KG1 (cell line): ENCODE results near the gene CNNM1.

ENCODE experiments used
- DNase-seq: peaks from one replicate; lab custom pipeline; 2025; lab: John Stamatoyannopoulos, UW

The CNNM1 gene

DNA sequence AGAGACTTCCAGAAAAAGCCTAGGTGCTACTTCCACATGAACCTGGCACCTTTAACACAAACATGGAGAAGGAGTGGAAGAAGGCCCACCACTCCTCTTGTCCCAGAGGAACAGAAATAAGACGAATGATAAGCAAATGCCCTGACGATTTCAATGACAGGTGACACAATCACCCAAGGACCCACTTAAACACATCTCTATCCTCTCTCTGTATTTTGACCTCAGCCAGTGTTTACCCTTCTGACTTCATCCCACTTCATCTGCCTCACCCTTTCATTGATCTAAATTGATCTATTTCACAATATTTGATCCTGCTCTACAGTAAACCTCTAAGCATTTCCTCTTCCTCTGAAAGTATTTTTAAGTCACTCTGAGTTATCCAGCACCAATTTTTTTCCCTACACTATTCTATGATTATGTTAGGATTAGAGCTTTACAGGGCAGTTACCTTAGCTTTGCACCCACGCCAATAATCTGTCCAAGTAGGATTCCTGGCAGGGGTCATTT lies 92.1 kb downstream of the CNNM1 start:
- no peak for DNase-seq

DNA sequence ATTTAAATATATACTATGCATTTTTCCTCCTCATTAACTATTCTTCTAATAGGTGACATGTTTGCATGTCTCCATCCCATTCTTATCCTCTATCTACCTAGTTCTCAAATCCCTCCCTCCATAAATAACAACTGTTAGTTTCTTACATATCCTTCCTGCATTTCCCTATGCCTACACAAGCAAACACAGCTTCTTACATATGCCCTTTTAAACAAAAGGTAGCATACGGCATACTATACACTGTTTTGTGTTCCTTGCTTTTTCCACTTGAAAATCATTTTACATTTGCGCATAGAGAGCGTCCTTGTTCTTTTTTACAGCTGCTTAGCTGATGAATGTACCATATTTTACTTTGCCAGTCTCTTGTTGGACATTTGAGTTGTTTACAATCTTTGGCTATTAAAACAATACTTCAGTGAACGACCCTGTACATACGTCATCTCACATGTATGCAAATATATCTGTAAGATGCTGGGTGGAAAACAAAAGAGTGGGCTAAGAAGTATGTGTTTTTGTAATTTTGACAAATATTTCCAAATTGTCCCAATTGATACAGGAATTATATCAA lies 93.5 kb downstream of the CNNM1 start:
- no peak for DNase-seq

DNA sequence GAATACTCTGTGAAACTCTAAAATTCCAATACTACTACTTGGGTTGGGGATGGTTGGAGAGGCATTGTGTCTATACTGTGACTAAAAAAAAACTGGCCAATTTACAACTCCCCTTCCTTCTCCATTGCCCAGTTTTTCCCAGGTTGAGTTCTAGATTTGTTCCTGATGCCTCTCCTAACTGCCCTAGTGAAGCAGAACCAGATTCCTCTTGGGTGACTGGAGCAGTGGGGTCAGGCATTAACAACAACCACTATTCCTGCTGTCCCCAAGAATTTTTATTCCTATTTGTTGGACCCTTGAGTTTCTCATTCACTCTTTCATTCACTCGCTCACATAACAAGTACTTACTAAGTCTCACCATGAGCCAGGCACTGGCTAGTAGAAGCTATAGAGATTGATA lies 95.5 kb downstream of the CNNM1 start:
- no peak for DNase-seq

DNA sequence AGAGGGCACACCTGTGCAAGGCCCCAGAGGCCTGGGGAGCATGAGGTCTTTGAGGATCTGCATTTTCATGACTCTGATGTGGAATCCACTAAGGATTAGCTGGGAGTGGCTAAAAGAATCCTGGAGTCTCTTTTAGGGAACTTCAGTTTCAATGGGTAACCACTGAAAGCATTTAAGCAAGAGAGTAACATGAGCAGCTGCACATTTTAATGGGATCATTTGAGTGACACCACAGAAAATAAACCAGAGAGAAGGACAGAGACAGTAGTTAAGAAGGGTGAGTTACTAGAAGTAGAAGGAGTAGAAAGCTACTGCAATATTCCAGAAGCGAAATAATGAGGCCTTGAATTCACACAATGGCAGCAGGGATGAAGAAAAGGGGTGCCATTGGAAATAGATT lies 96.0 kb downstream of the CNNM1 start:
- no peak for DNase-seq

DNA sequence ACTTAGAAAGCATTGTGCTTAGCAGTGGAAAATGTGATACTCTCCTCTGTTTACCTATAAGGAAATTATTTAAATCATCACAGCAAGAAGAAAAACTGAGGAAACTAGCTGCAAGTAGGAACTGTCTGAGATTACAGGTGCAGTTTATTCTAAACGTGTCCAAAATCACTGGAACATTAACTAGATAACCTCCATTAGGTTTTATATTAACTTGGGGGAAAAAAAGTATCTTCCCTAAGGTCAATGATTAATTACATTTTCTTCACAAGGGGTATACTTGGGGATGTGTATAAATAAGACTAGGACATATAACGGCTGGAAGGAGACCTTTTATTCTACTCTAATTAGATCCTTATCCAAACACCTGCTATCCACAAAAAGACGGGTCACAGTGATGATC lies 97.5 kb downstream of the CNNM1 start:
- no peak for DNase-seq

DNA sequence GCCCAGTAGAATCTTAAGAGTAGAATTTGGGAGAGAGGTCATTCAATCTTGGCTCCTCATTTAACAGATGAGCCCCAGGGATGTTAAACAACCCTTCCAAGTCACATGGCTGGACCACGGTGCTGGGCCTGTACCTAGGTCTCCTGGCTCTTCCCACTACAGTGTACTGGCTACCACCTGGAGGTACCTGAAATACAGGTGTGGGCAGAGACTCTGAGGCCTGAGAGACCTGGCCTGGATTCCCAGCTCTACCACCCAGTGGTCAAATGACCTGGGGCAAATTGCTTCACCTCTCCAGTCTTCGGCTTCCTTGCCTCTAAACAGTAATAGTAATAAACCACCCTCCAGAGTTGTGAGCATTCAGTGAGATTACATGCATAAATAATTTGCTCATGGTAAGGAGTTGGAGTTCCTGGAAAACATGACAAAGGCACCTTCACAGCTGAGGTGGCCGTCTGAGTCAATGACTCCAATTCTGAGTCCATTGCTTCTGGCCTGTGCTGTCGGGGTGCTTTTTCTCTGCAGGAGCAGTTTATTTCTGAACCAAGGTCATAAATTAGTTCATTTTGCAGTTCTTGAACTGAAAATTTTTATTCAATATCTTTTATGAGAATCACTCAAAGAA lies 98.5 kb downstream of the CNNM1 start:
- DNase-seq = no peak

DNA sequence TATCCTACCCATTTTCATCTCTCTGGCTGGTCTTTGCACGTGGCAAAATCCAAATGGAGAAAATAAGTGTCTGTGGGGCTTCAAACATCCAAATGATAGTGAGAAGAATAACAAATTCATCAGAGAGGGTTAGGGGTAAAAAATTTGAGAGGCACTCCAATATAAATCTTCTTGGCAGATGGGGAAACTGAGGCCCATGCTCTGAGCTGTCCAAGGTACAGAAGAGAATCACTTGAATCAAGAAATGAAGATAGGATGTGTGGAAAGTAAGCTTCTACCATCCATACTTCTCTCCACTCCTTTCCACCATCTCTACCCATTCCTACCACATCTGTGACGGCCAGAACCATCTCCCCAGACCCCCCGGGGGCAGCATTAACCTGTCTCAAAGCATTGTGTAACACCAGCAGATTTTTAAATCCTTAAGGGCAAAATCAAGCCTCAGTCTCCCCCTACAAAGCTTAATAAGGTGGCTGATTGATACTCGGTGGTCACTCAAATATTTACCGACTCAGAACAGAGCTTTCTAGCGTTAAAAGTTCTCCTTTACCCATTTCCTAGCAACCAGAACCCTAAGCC lies 100.5 kb downstream of the CNNM1 start:
- DNase-seq = no peak

DNA sequence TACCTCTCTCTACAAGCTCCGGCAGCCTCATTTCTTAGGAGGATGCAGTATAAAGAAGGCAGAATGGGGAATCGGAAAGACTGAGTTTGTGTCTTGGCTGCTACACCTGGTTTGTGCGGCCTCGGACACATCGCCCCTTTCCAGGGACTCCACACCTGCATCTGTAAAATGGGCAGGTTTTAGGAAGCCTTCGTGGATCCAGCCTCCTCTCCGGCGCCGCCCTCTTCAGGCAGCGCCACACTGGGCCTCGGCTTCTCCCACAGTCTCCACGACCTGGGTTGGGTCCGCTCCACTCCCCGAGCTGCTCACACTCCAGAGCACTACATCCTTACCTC lies 100.9 kb downstream of the CNNM1 start:
- no peak for DNase-seq

DNA sequence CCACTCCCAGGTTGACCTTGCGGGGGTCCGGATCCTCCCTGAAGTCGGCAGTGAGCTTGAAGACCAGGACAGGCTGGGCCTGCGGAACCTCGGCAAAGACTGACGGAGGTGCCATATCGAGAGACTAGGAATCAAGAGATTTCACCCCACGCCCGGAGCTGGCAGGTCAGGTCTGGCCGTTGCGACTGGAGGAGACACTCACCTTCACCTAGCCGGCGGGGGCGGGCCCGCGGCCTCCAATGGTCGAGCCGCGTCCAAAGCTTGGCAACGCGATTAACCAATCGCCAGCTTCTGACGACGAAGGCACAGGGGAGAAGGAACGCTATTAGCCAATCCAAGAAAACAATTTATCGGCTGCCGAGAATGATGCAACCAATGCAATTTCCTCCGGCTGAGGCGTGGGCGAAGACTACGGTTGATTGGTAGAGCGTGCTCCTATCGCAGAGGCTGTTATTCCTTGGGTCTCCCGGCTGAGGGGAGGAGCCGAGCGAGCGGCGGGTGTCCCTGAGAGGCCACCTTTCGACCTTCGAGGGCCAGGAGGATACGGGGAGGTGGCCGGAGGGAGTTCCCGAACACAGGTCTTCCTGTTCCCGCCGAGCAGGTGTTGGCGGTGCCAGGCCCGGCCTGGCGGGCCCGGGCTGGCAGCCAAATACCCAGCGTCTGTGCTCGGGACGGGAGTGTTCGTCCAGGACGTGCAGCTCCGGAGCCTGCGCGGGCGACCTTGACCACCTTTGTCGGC lies 101.5 kb downstream of the CNNM1 start, which contains the start of gene GOT1:
Gene GOT1 (minus strand): TSS at position 174 of the 739 bp plus-strand sequence. CDS start 59 bp downstream, at position 115.
- DNase-seq = peak; percentile 94

DNA sequence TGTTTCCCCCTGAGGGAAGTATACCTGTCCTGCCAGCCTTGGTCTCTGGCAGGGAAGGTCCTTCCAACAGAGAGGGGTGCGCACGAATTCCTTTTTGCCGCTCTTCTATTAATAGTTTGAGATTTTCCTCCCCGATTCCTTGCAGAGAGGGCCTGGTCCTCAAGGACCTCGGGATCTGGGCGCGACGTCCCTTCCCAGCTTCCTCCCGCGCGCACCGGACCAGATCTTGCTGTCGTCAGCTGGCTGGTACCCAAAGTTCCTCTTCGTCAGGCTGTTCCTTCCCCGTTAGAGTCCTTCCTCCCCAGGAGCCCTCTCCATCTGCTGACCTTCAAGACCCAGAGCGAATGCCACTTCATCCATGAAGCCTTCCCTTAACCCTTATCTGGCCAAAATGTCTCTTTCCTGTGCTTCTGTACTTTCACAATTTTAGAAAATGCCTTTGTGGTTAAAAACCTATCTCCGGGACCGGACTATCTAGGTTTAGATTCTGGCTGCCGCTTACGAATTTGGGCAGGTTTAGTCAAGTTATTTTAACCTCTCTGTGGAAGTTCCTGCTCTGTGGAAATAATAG lies 102.1 kb downstream of the CNNM1 start:
- no peak for DNase-seq

DNA sequence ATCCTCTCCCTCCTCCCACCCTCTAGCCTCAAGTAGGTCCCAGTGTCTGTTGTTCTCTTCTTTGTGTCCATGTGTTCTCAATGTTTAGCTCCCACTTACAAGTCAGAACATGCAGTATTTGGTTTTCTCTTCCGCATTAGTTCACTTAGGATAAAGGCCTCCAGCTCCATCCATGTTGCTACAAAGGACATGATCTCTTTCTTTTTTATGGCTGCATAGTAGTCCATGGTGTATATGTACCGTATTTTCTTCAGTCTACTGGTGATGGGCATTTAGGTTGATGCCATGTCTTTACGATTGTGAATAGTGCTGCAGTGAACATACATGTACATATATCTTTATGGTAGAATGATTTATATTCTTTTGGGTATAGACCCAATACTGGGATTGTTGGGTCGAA lies 102.9 kb downstream of the CNNM1 start:
- no peak for DNase-seq

DNA sequence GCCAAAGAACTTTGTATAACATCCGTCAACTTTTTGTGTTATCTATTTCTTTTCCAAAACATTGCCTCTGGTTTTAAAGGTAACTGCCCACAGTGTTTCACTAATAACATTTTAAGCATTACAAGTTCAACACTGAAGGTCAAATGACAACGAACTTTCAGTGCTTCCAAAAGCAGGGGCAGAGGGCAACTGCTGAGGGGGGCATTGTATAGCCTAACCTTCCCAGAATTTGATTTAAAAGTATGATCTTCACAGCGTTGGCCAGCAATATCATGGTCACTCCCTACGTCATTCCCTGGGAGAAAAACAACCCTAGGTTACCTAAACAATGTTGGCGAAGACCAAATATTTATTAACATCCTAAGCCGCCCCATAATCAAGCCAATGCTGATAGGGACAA lies 103.7 kb downstream of the CNNM1 start:
- DNase-seq = no peak

DNA sequence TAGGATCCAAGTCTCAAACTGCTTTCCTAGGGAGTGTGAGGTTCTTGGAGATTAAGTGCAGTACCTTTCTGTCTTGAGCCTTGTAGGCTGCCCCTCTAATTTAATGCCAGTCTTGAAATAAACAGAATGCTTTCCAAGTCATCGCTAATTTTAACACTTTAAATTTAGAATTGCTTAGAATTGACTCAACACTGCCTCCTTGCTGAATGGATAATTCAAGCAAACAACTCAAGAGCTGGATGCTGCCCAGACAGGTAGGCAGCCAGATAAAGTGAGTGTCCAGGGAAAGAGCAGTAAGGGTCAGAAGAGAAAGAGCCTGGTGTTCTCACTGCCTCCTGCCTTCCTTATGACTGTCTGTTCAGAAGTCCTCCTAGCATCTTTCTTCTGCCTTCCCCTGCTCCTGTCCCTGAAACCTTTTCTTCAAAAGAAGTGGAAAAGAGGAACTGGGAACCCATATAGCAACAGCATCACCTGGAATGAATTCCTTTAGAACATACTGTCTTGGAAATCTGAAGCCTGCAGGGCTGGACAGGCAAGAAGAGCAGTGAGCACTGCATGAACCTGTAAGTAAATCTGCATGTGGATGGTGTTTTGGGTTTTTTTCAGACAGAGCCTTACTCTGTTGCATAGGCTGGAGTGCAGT lies 104.3 kb downstream of the CNNM1 start:
- DNase-seq = no peak

DNA sequence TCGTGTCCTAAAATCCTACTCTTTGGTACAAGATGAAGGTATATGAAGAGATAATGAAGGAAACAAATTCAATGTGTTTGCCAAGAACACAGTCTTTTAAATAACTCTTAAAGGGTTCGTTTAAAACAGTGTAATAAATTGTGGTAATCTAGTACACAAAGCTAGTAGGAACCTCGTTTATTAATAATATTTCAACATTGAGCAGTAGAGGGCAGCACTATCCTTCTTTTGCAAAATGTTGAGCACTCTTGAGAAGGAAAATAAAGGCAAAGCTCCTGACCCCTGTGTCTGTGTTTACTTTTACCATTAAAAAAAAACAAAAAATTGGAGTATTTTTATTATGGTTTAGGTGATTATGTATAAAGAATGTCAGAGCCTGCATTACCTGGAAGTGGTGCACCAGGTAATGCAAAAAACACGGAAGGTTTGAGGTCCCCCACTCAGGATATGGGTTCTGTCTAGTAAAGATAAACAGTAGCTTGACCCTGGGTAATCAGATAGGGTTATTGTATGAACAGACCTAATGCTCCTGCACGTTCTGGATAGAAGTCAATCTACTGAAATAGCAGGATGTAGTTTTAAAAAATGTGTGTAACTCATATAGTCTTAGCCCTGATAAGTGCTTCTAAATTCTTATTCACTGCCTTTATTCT lies 107.0 kb downstream of the CNNM1 start:
- peak; percentile 11 for DNase-seq

DNA sequence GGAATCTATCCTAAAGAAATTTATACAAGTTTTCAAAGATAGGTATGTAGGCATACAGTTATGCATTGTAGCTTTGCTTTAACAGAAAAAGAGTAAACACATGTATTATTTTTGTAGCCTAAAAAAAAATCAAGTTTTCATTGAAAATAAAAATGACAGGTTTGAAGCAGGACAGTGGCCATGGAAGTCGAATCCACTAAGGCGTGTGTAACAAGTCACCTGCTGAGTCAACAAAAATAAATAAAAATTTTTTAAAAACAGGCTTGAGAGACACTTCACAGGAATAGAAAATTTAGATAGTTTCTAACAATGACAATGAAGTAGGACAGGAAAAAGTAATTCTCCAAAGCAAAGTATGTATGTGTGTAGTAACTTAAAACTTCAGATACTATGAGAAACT lies 109.7 kb downstream of the CNNM1 start:
- DNase-seq = no peak

DNA sequence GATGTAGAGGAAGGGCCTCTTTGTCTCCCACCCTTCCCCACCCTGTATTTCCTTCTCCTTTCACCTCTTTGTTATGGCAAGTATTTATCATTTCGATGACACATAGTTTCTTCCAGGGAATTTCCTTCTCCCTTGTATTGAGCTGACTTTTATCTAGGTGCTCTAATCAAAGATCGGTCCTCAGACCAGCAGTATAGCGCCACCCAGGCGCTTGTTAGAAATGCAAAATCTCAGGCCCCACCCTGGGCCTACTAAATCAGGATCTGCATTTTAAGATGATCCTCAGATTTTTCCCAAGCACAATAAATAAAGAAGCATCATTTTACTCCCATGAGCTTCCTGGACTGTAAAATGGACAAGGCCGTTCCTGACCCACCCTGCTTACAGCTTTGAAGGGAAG lies 113.2 kb downstream of the CNNM1 start:
- DNase-seq = no peak

DNA sequence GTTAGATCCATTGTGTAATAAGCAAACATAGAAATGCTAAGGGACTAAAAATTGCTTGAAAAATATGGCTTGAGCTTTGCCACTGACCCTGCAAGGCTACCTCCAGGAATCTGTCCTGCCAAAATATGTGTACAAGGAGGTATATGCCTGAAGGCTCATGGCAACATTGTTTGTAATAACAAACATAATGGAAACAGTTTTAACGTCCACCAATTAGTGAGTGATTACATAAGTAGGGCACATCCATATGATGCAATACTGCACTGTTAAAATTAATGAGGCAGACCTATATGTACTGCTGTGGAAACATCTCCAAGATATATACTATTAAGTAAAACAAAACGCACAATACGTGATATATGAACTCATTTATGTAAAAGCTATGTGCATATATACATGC lies 114.3 kb downstream of the CNNM1 start:
- DNase-seq = no peak
